Femur (tissue), 1 donor: Measurements from ENCODE around the gene RPS15.
A peak's percentile ranks its signal among the peaks of the same experiment; 100 is the strongest.

ENCODE experiments used
- DNase-seq: peaks from one replicate; pipeline ENCODE4 v3.0.0-alpha.2; 2017

RPS15 gene

DNA sequence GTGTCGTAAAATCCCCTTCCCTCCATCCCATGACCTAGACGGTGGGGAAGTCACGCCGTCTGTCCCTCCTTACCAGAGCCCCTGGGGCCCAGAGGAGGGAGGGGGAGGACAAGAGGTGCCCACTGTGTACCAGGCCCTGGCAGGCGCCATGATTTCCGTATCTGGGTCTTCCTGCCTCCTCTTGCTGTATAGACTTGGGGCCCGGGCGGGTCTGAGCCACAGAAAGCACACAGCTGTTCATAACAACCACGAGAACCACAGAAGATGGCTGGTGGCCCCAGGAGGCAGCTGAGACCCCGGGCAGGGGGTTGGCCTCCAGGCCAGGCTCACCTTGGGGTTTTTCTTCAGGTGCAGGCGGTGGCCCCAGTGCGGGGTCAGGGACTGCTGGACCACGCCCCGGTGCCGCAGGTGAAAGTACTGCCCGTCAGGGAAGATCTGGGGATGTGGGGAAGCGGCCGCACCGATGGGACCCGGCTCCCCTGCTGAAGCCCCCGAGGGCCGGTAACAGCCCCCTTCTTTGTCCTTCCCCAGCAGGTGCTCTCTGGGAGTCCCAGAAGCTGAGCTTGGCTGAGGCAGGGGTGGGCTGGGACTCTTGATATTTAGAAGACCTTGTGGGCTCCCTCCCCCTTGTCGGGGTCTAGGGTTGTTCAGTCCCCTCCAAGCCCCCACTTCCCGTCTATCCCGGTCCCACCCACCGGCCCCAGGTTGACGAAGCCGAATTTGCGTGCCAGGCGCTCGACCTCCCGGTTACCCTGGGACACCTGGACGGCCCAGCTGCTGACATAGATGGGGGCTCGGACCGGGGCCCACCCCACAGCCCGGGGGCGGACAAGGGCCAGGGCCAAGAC lies 51.5 kb downstream of the RPS15 start:
- DNase-seq: peak; percentile 51
